Measurements from ENCODE around the gene TAPT1. TPM values are rescaled to one million over a fixed set of nuclear protein-coding genes. Genes with fewer than 3 reads are reported as not detected.

Gene TAPT1
- total and polyA plus RNA-seq, 2 donors (not counting 3 experiments of a cell fraction or from before 2014, with no cell fraction given) = 6.9 to 17.5 TPM

DNA sequence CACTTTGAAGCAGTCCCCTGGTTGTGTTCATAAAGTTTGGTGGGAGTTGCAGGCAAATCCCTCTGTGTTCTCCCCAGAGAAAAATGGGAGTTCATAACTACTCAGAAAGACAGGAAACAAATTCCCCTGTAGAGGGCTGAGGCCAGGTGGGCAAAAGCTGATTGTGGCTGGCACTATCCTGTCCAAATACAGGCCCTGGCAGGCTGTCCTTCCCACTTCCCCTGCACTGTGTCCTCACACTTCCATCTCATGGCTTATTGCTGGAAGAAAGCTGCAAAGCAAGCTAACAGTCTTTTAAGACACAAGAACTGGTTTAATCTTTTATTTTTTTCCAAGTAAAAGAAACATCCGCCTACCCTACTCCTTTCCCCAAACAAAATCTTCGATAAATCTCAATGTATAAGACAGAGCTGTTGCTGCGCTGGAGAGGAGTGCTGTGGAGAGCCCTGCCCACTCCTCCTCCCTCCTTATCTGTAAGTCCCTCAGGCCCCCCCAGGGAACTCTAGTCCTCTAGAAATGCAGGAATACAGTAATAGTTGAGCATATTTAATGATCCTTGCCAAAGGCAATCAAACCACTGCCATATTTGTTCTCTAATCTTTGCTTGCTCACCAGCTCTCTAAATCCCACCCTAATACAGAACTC lies 14.0 kb downstream of the TAPT1 start:
- POLR2A ChIA-PET = no interaction called here
- Histone ChIP-seq H3K4me2 (ENCODE audit: insufficient read depth, low read length) (no peak overlapping the region), H3K27ac (ENCODE audit: insufficient read depth, low read depth, low read length) (no peak overlapping the region), H3K27me3 (ENCODE audit: control insufficient read depth in 2 of 2, insufficient read depth in 2 of 2, low read length in 2 of 2) (no peaks in the 10 kb centered on the region), H3K4me3 (replicated peaks in 1 of 3; ENCODE audit: insufficient read depth in 1 of 3, low read depth in 1 of 3, low read length in 3 of 3) (no peak overlapping the region), H3K9me3 (replicated peaks; ENCODE audit: control insufficient read depth, insufficient read depth, low read length) (no peaks in the 10 kb centered on the region), H4K20me1 (replicated peaks; ENCODE audit: control insufficient read depth, extremely low read depth, insufficient read depth, low read length) (no peaks in the 10 kb centered on the region), H2AFZ (ENCODE audit: low read depth, low read length) (no peak overlapping the region), H3K36me3 (ENCODE audit: control insufficient read depth in 2 of 2, extremely low read depth in 1 of 2, insufficient read depth in 2 of 2, low read length in 2 of 2) (no peaks in the 10 kb centered on the region), H3K9ac (replicated peaks; ENCODE audit: extremely low read depth, insufficient read depth, low read length) (no peak overlapping the region), H3K4me1 (ENCODE audit: control insufficient read depth, extremely low read depth, insufficient read depth, low read length) (no peaks in the 10 kb centered on the region), H3K9me1 (replicated peaks; ENCODE audit: control insufficient read depth, extremely low read depth, insufficient read depth, low read length) (no peaks in the 10 kb centered on the region), H3K79me2 (ENCODE audit: control insufficient read depth, insufficient read depth, low read length) (peaks cover 4% of the 10 kb centered on the region)
- CTCF ChIA-PET = interaction anchor here (1.4 to 2.5 kb wide), 3 partner anchors 11 to 53 kb away, joined by 4 to 9 read pairs (median 8); no protein-coding TSS in a partner anchor
- dilution Hi-C loops (cut with MboI; ENCODE audit: extremely low pct_ligation_motif_present, low sequenced_read_pairs) = no loop called here
- TF ChIP-seq MYC (IDR thresholded peaks at IDR 0.05; ENCODE audit: low read depth, low read length) (no peak), MAX (IDR thresholded peaks at IDR 0.05; ENCODE audit: insufficient read depth, insufficient read length) (no peak), EZH2 (IDR thresholded peaks at IDR 0.05; ENCODE audit: borderline replicate concordance, low read depth, low read length, severe bottlenecking) (no peak), FOS (IDR thresholded peaks at IDR 0.05; ENCODE audit: borderline replicate concordance, insufficient read depth, low read length) (no peak), GATA2 (IDR thresholded peaks at IDR 0.05; ENCODE audit: insufficient read depth, insufficient read length, low read depth, low read length) (no peak), POLR2AphosphoS5 (IDR thresholded peaks at IDR 0.05; ENCODE audit: insufficient read depth, low read depth, low read length) (no peak), POLR2A (IDR thresholded peaks at IDR 0.05; ENCODE audit: low read depth, low read length) (no peak), JUN (IDR thresholded peaks at IDR 0.05; ENCODE audit: borderline replicate concordance, insufficient read depth, insufficient read length, low read depth) (no peak)
- TF ChIP-seq, protein P1, sequence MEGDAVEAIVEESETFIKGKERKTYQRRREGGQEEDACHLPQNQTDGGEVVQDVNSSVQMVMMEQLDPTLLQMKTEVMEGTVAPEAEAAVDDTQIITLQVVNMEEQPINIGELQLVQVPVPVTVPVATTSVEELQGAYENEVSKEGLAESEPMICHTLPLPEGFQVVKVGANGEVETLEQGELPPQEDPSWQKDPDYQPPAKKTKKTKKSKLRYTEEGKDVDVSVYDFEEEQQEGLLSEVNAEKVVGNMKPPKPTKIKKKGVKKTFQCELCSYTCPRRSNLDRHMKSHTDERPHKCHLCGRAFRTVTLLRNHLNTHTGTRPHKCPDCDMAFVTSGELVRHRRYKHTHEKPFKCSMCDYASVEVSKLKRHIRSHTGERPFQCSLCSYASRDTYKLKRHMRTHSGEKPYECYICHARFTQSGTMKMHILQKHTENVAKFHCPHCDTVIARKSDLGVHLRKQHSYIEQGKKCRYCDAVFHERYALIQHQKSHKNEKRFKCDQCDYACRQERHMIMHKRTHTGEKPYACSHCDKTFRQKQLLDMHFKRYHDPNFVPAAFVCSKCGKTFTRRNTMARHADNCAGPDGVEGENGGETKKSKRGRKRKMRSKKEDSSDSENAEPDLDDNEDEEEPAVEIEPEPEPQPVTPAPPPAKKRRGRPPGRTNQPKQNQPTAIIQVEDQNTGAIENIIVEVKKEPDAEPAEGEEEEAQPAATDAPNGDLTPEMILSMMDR (IDR thresholded peaks at IDR 0.05; ENCODE audit: extremely low read depth in 1 of 2, insufficient read depth in 1 of 2, low read depth in 1 of 2, low read length in 2 of 2) = no peak
- no TSS peak for BruUV-seq (replicated peaks)
- DNase-seq (ENCODE audit: low read depth, low spot score) (no peak), FAIRE-seq (no peak)
- intact Hi-C loops (cut with micrococcal nuclease) = no loop called here
